GM23338 (cell line): ENCODE measurements around the gene PAX4. TPM values are rescaled to one million over a fixed set of nuclear protein-coding genes. Genes with fewer than 3 reads are reported as not detected.

Experiments used
- CREB1 ChIP-seq: fragments of 250-450 bp; sonication (Bioruptor Pico); IDR thresholded peaks from 2 replicates; pipeline ENCODE4 v1.5.0; 2020; ENCODE audit warnings: low read depth, mild to moderate bottlenecking, moderate library complexity
- CTCF ChIP-seq, 2 experiments: fragments of 200-600 bp in 1 of 2; sonication (generic) in 1 of 2; conservative IDR thresholded peaks; 2 replicates each; pipeline versions ENCODE4 v1.5.1 to v1.6.1; 2016 to 2017; ENCODE audit warnings: antibody characterized with exemption in 2 of 2, low read depth in 2 of 2, mild to moderate bottlenecking in 2 of 2, moderate library complexity in 1 of 2
- ETS1 ChIP-seq: IDR thresholded peaks from 2 replicates; pipeline ENCODE4 v1.6.1; 2016; ENCODE audit warnings: antibody characterized with exemption
- EZH2 ChIP-seq: fragments of 200-600 bp; sonication (generic); IDR thresholded peaks from one replicate; pipeline ENCODE4 v1.8.0; 2017; ENCODE audit warnings: antibody characterized with exemption, mild to moderate bottlenecking, low read depth; ENCODE audit not compliant: unreplicated experiment
- EZH2phosphoT487 ChIP-seq: fragments of 200-600 bp; sonication (generic); IDR thresholded peaks from one replicate; pipeline ENCODE4 v1.8.1; 2018; ENCODE audit warnings: antibody characterized with exemption; ENCODE audit not compliant: unreplicated experiment
- NANOG ChIP-seq: IDR thresholded peaks from 2 replicates; pipeline ENCODE4 v1.6.1; 2016; ENCODE audit warnings: antibody characterized with exemption, borderline replicate concordance
- POLR2AphosphoS5 ChIP-seq: IDR thresholded peaks from 2 replicates; pipeline ENCODE4 v1.6.1; 2016; ENCODE audit warnings: antibody characterized with exemption, low read depth
- STAT1 ChIP-seq: IDR thresholded peaks from one replicate; pipeline ENCODE4 v1.6.1; 2016; ENCODE audit warnings: antibody characterized with exemption; ENCODE audit not compliant: unreplicated experiment
- ZNF114 ChIP-seq: fragments of 250-450 bp; sonication (Bioruptor Pico); IDR thresholded peaks from 2 replicates; pipeline ENCODE4 v1.5.0; 2020; ENCODE audit warnings: mild to moderate bottlenecking, moderate library complexity
- ZNF331 ChIP-seq: fragments of 250-450 bp; sonication (Bioruptor Pico); IDR thresholded peaks from 2 replicates; pipeline ENCODE4 v1.5.0; 2020; ENCODE audit warnings: low read depth, mild to moderate bottlenecking, moderate library complexity
- ZNF462 ChIP-seq: fragments of 250-450 bp; sonication (Bioruptor Pico); IDR thresholded peaks from 2 replicates; pipeline ENCODE4 v1.5.0; 2020; ENCODE audit warnings: mild to moderate bottlenecking, moderate library complexity
- polyA plus RNA-seq: library from polyadenylated mRNA; unstranded; fragments of >200 nt; fragmentation: Nextera tagmentation; extraction: Ambion mirVana; gene quantifications from 2 replicates; pipeline ENCODE4 v1.2.1, GENCODE V29; 2016
- total RNA-seq: library from RNA; depleted of rRNA; stranded (reverse); fragments of >200 nt; shearing (Covaris generic); gene quantifications from 2 replicates; pipeline ENCODE4 v1.2.3, GENCODE V29; 2014

Gene PAX4
- total and polyA plus RNA-seq, 2 experiments from 2014 or later: not detected

- no peak for TF ChIP-seq ZNF462 (CRISPR knock-in tag)
- TF ChIP-seq NANOG: no peak
- TF ChIP-seq ZNF114 (CRISPR knock-in tag): no peak
- TF ChIP-seq STAT1: no peak
- TF ChIP-seq ZNF331 (CRISPR knock-in tag): no peak
- no peak for TF ChIP-seq EZH2phosphoT487
- TF ChIP-seq POLR2AphosphoS5: peak; percentile 77
- no peak for TF ChIP-seq CTCF (conservative IDR thresholded peaks at IDR 0.05; ENCODE audit: low read depth in 2 of 2)
- TF ChIP-seq ETS1: no peak
- no peak for TF ChIP-seq EZH2
- TF ChIP-seq CREB1 (CRISPR knock-in tag): peak; percentile 90
These were observed 29.8 kb downstream of the PAX4 start, which contains the start of gene ARF5 (continued) for GRCh38 chr7:127588019-127588696.
